IPS DF 4.7 (cell line): ENCODE measurements around the gene UQCC5.

Experiments
- DNase-seq: peaks from one replicate; pipeline ENCODE4 v3.0.0-alpha.2; 2013; ENCODE audit warnings: low spot score; ENCODE audit errors: extremely low read depth

The UQCC5 gene

GRCh38 chr3:52503788-52504424 is 32.5 kb upstream of the UQCC5 start:
- DNase-seq: no peak

- no peak for DNase-seq
Observed at GRCh38 chr3:52504977-52505376, 31.4 kb upstream of the UQCC5 start.

DNA sequence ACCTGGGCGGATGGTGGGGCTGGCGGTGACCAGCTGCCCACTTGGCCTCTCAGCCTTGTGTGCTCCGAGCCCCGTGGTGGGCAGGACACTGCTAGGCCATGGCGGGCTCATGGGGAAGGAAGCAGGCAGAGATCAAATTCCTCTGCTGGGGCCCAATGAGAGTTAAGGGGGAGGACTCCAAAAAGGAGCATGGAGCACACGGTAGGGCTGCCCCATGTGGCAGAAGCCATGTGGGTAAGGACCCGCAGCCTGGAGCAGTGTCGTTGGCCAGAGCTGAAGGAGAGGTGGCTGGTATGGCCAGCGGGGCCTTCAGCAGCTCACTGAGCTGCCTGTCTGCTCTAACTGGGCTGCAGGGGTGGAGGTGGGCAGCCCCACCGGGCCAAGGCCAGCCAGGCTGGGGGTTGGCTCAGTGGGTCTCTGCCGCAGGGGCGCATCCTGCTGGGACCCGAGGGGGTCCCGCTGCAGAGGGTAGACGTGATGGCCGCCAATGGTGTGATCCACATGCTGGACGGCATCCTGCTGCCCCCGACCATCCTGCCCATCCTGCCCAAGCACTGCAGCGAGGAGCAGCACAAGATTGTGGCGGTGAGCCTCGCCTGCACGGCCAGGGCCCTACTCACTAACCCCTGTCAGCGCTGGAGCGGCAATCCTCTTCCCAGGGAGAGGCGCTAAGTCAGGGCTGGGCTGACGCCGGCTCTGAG is 30.0 kb upstream of the UQCC5 start:
- DNase-seq: no peak

- DNase-seq: no peak
Observed at GRCh38 chr3:52507359-52507758, 29.0 kb upstream of the UQCC5 start.

- DNase-seq: no peak
Observed at GRCh38 chr3:52509753-52510328, 26.6 kb upstream of the UQCC5 start.

DNA sequence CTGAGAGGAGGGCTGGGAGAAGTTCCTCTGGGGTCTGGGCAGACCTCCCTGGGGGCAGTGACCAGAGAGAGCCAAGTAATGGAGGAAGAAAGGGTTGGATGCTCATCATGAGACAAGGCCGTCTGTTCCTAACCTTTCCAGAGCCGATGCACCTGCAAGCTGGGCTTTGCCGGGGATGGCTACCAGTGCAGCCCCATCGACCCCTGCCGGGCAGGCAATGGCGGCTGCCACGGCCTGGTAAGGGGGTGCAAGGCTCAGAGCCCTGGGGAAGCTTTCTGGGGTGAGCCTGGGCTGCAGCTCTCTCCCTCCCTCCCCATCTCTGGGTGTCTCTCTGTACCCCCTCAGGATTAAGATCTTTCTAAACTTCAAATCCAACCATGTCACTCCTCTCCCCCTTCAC is 24.9 kb upstream of the UQCC5 start:
- DNase-seq: no peak

- no peak for DNase-seq
Observed at GRCh38 chr3:52512105-52512504, 24.3 kb upstream of the UQCC5 start.

DNA sequence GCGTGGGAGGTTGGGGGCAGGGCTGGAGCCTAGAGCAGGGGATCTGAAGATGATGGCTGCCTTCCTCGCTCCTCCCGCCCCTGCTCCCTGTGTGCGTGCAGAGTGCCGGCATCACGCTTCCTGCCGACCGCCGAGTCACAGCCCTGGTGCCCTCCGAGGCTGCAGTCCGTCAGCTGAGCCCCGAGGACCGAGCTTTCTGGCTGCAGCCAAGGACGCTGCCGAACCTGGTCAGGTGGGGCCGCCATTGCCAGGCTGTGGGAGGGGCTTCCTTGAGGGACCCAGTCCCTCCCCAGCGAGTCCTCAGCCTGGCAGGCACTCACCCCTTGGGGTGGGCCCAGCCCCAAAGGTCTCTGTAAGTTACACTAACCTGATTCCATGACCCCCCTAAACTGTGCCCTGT is 23.7 kb upstream of the UQCC5 start:
- no peak for DNase-seq

DNA sequence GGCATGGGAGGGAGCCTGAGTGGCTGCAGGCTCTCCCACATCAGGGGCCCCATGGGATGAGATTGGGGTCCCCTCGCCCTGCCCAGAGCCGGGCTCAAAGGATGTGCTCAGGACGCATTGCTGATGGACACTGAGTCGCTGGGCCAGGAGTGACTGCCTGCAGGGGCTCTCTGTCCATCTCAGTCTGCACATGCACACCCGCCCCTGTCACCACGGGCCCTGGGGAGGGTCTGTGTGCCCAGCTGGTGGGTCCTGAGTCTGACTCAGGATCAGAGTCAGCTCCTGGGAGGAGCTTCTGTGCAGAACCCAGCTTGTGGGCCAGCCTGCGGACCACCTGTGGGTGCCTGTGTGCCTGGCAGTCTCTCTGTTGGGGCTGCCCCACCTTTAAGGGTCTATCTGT is 23.1 kb upstream of the UQCC5 start:
- no peak for DNase-seq

- no peak for DNase-seq
Observed at GRCh38 chr3:52514576-52514975, 21.8 kb upstream of the UQCC5 start.

DNA sequence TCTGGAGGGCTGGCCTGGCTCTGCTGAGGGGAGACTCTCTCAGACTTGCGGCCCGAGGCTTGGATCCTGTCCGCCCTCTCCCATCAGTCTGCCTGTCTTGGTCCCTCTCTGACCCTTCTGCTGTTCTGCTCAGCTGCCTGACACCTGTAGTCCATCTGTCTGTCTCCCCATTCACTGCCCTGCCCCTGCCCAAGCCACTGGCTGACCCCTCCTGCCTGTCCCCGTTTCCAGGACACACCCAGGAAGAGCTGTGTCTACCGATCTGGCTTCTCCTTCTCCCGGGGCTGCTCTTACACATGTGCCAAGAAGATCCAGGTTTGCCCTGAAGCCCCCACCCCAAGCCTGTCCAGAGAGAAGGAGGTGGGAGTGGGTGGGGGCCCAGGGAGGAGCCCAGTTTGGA is 21.2 kb upstream of the UQCC5 start:
- DNase-seq: no peak

DNA sequence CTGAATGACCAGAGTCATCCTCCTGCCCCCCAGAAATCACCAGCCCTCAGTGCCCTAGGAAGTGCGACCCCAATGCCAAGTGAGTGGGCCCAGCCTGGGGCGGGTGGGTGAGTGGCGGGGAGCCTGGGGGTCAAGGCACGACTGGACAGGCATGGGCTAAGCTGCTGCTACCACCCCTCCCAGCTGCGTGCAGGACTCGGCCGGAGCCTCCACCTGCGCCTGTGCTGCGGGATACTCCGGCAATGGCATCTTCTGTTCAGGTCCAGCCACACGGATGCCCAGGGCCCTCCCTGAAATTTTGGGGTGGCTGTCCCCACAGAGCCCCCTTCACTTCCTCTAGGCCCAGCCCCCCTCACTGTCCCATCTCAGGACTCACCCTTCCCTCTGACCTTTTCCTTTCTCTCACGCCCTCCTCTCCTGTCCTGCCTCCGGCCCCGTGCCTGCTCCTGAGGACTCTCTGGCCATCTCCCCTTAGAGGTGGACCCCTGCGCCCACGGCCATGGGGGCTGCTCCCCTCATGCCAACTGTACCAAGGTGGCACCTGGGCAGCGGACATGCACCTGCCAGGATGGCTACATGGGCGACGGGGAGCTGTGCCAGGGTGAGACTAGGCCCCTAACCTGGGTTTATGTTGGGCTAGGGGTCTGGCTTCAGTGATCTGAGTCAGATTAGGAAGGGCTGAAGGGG is 19.8 kb upstream of the UQCC5 start:
- DNase-seq: no peak

DNA sequence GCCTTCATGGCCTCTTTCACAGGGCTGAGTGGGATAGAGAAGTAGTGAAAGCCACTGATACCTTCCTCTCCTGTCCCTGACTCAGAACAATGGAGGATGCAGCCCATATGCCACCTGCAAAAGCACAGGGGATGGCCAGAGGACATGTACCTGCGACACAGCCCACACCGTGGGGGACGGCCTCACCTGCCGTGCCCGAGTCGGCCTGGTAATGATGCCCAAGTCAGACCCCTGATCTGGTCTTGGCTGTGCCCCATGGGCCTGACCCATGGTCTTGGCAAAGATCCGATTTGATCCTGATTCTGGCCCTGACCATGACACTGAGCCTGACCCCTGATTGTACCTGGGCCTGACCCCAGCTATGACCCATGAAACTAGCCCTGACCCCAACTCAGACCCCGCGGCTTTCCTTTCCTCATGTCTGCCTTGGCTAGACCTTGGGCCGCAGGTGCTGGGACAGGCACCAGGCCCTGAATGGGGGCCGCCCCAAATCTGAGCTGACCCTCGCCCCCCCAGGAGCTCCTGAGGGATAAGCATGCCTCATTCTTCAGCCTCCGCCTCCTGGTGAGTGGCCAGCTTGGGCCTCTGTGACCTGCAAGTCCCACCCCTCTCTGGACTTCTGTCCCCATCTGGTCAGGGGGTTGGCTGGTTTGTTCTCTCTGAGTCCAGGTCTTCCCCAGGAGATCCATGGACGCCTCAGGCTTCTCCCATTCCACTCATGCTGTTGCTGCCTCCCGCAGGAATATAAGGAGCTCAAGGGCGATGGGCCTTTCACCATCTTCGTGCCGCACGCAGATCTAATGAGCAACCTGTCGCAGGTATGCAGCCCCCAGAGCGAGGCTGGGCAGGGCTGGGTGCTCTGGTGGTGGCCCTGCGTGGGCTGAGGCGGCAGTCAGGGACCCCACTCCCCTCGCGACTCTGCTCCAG is 18.3 kb upstream of the UQCC5 start:
- no peak for DNase-seq

GRCh38 chr3:52518723-52519444 is 17.5 kb upstream of the UQCC5 start:
- no peak for DNase-seq

DNA sequence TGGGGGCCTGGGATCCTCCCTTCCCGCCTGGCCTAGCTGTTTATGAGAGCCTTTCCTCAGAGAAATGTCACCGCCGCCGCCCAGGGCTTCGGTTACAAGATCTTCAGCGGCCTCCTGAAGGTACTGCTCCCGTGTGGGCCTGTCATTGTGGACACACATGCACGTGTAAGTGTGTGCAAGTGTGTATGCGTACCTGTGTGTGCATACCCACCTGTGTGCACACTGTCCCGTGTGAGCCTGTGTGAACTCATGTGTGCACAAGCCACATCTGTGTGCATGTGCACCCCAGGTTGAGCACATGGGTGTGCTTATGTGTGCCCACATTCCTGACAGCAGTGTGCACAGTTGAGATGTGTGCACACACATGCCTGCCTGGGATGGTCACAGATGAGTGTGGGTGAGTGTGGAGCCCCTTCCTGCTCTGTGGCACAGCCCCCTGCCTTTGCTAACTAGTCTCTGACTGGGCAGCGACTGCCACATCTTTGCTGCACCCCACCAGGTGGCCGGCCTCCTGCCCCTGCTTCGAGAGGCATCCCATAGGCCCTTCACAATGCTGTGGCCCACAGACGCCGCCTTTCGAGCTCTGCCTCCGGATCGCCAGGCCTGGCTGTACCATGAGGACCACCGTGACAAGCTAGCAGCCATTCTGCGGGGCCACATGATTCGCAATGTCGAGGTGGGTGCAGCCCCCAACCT is 16.8 kb upstream of the UQCC5 start:
- no peak for DNase-seq

GRCh38 chr3:52520141-52520667 is 16.2 kb upstream of the UQCC5 start:
- DNase-seq: no peak

- no peak for DNase-seq
Observed at GRCh38 chr3:52520716-52521487, 15.5 kb upstream of the UQCC5 start.

DNA sequence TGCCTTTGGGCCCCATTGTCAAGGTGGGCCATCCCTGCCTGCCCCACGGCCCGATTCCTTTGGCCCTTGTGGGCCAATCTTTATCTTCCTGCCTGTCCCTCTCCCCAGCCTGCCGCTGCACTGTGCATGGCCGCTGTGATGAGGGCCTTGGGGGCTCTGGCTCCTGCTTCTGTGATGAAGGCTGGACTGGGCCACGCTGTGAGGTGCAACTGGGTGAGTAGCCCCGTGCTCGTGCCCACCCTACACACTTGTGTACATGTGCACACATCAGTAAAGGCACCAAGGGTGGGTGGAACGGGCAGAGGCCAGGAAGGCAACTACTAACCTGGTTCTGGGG is 14.9 kb upstream of the UQCC5 start:
- no peak for DNase-seq
